Lower leg skin (tissue), 4 donors: ENCODE results near the gene RPRD1A. TPM values are rescaled to one million over a fixed set of nuclear protein-coding genes. Genes with fewer than 3 reads are reported as not detected.

Experiments
- DNase-seq, 2 donors: peaks; one replicate each; pipeline ENCODE4 v3.0.0-alpha.2; 2019; ENCODE audit warnings: low spot score in 2 of 2
- H3K4me3 ChIP-seq: fragments of 200-600 bp; sonication (generic); 2 replicates; pipeline ENCODE4 v1.5.1; 2017; ENCODE audit warnings: mild to moderate bottlenecking, low read depth; ENCODE audit not compliant: poor library complexity, severe bottlenecking
- POLR2A ChIP-seq, 2 donors: fragments of 450-650 bp; IDR thresholded peaks; one replicate each; pipeline ENCODE4 v1.6.1; 2016 to 2017; ENCODE audit warnings: antibody characterized with exemption in 2 of 2, mild to moderate bottlenecking in 1 of 2, moderate library complexity in 1 of 2
- WGBS, 2 donors: methylation state at CpG; one replicate each; pipeline ENCODE4 v1.1.5; 2018; 5-methylcytosine and 5-hydroxymethylcytosine counted together
- intact Hi-C: fragments of 100-400 bp; cut with DNase I; formaldehyde crosslinking; loops from one replicate; pipeline ENCODE4 v1.15.0; 2023; ENCODE audit warnings: low total_unique reads
- total RNA-seq, 4 donors: library from RNA; depleted of rRNA; stranded (reverse); fragments of >200 nt; gene quantifications; one replicate each; pipeline ENCODE4 v1.1.0, GENCODE V29; 2016
- TF ChIP-seq, protein P1 (sequence below), 3 donors: fragments of 450-650 bp; IDR thresholded peaks; one replicate each; pipeline ENCODE4 v1.5.1; 2016; ENCODE audit warnings: antibody characterized with exemption in 3 of 3, mild to moderate bottlenecking in 3 of 3, moderate library complexity in 2 of 3

Gene RPRD1A
- total RNA-seq, 4 donors from 2014 or later = 30.1 to 55.9 (median 46.9) TPM

- intact Hi-C loops = no loop called here
- no peak for TF ChIP-seq POLR2A (IDR thresholded peaks at IDR 0.05)
- TF ChIP-seq, protein P1, sequence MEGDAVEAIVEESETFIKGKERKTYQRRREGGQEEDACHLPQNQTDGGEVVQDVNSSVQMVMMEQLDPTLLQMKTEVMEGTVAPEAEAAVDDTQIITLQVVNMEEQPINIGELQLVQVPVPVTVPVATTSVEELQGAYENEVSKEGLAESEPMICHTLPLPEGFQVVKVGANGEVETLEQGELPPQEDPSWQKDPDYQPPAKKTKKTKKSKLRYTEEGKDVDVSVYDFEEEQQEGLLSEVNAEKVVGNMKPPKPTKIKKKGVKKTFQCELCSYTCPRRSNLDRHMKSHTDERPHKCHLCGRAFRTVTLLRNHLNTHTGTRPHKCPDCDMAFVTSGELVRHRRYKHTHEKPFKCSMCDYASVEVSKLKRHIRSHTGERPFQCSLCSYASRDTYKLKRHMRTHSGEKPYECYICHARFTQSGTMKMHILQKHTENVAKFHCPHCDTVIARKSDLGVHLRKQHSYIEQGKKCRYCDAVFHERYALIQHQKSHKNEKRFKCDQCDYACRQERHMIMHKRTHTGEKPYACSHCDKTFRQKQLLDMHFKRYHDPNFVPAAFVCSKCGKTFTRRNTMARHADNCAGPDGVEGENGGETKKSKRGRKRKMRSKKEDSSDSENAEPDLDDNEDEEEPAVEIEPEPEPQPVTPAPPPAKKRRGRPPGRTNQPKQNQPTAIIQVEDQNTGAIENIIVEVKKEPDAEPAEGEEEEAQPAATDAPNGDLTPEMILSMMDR (IDR thresholded peaks at IDR 0.05) = no peak
- 95 to 98% methylated on average over 1 of the region's 1 CpG for WGBS, 2 donors
- no peak for DNase-seq
- H3K4me3 ChIP-seq = no peak overlapping the region
Observed at GRCh38 chr18:36023336-36023735, 44.0 kb downstream of the RPRD1A start.

DNA sequence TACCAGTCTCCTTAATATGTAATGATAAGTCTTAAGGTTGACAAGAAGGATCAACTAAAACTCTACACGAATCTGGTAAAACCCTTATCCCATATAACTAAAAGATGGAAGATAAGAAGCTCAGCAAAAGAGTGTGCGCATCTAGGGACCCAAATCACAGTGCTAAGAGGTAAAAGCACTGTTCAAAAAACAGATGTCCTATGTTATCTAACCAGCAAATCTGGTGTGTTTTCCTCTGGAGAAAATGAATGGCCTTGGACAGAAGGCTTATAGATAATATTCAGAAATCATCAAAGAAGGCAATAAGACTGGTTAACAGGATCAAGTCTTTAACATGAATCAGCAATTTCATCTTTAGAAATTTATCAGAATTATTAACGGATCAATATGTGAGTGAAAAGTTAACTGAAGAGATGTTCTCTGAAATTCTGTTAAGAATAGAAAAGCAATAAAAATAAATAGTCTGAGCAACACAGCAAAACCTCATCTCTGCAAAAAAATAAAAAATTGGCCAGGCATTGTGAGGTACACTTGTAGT lies 47.1 kb downstream of the RPRD1A start:
- DNase-seq = no peak
- H3K4me3 ChIP-seq = no peak overlapping the region
- TF ChIP-seq POLR2A (IDR thresholded peaks at IDR 0.05) = no peak
- TF ChIP-seq, protein P1 (IDR thresholded peaks at IDR 0.05) = no peak
- WGBS, 2 donors = 87 to 96% methylated on average over 3 of the region's 3 CpGs
- intact Hi-C loops = no loop called here

DNA sequence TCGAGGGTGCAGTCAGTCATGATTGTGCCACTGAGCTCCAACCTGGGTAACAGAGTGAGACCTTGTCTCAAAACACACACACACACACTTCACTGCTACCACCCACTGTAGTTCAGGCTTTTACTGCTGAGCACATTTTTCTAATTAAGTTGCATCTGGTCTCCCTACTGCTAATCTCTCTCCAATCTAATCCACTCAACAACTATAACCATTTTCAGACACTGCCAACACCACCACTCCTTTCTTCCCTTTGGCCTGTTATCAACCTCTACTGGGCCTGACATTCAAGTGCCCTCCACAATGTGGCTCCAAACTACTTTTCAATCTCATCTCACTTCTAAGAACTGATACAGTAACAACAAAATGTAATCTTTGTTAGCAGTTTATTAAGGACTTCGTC lies 50.1 kb downstream of the RPRD1A start:
- DNase-seq = no peak
- intact Hi-C loops = loop anchor here (10.0 kb wide), 1 partner anchor 268 kb away; no protein-coding TSS in a partner anchor
- WGBS, 2 donors = 73 to 75% methylated on average over 2 of the region's 2 CpGs
- TF ChIP-seq, protein P1 (IDR thresholded peaks at IDR 0.05) = no peak
- TF ChIP-seq POLR2A (IDR thresholded peaks at IDR 0.05) = no peak
- H3K4me3 ChIP-seq = no peak overlapping the region

DNA sequence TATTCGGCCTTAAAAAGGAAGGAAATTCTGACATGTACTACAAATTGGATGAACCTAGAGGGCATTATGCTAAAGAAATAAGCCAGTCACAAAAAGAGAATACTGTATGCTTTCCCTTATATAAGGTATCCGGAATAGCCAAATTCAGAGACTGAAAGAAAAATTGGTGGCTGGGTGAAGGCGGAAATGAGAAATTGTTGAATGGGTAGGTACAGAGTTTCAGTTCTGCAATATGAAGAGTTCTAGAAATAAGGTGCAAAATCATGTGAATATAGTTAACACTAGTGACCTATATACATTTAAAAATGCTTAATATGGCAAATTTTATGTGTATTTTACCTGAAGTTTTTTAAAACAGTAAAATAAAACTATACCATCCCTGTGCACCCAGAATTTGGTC lies 51.7 kb downstream of the RPRD1A start:
- TF ChIP-seq, protein P1 (IDR thresholded peaks at IDR 0.05) = no peak
- TF ChIP-seq POLR2A (IDR thresholded peaks at IDR 0.05) = no peak
- 93 to 94% methylated on average over 3 of the region's 3 CpGs for WGBS, 2 donors

DNA sequence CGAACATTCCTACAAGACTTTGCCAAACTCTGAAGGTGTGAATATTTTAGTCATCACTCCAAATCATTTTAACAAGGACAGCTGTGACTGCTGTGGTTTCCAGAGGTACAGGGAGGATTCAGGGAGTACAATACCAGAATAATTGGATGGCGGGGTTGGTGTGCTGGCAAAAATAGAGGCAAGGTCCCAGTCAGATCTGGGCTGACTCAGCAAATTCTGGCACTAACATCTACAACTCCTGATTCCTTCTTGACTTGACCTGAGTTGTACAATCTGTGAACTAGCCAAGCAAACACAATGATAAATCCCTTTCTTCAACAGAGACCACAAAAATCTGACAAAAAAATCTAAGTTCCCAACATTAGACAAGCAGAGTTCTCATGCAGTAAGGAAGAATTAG lies 54.5 kb downstream of the RPRD1A start:
- no peak for DNase-seq
- H3K4me3 ChIP-seq = no peak overlapping the region
- 94% methylated on average over 2 of the region's 2 CpGs for WGBS, 2 donors
- TF ChIP-seq POLR2A (IDR thresholded peaks at IDR 0.05) = no peak
- TF ChIP-seq, protein P1 (IDR thresholded peaks at IDR 0.05) = no peak
- intact Hi-C loops = loop anchor here (10.0 kb wide), 1 partner anchor 272 kb away; no protein-coding TSS in a partner anchor

More for the DNA sequence above, 51.7 kb downstream of the RPRD1A start:
- intact Hi-C loops = loop anchor here (10.0 kb wide), 1 partner anchor 269 kb away; no protein-coding TSS in a partner anchor
- H3K4me3 ChIP-seq = no peak overlapping the region
- DNase-seq = no peak

- no peak overlapping the region for H3K4me3 ChIP-seq
- no peak for DNase-seq
- 74 to 80% methylated on average over 3 of the region's 3 CpGs for WGBS, 2 donors
- intact Hi-C loops = no loop called here
- no peak for TF ChIP-seq POLR2A (IDR thresholded peaks at IDR 0.05)
- TF ChIP-seq, protein P1 (IDR thresholded peaks at IDR 0.05) = no peak
Observed at GRCh38 chr18:36009214-36009613, 58.1 kb downstream of the RPRD1A start.
